Measurements from ENCODE around the gene OXLD1.

- TF ChIP-seq CTCF (IDR thresholded peaks at IDR 0.05) (no peak), POLR2A (IDR thresholded peaks at IDR 0.05) (no peak)
Observed at GRCh38 chr17:81691608-81692007, 25.2 kb upstream of the OXLD1 start.
